ENCODE measurements around the gene MTHFR. TPM values are rescaled to one million over a fixed set of nuclear protein-coding genes. Genes with fewer than 3 reads are reported as not detected.

MTHFR gene
- total RNA-seq, 1 donor from 2014 or later = 18.4 TPM

DNA sequence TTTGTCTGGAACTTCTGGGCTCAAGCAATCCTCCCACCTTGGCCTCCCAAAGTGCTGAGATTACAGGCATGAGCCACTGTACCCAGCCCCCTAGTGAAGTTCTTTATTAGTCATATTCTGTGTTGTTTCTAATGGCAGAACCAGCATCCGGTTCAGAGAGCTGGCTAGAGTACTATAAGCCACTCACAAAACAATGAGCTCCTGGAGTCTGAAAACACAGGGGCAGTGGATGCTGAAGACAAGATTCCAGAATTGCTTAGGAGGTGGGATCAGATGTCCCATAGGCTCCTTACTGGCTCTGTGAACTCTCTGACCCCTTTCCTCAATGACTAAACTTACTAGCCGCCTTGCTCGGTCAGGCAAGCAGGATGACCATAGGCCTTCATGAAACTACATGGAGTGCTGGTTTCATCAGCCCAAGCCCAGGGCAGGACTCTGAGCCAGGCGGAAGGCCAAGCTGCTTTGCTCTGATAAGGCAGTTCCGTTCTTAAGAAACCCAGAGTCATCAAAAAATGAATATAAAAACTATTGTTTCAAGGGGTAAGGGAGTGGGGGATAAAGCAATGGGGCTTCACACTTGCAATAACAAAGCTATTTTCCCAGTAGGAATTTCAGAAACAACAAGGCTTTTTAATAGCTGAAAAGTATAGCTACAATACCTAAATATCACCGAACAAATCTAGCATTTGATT is 8.1 kb downstream of the MTHFR start:
- Mint-ChIP-seq H3K27me3 (no peaks in the 10 kb centered on the region), H3K4me1 (peaks cover 8% of the 10 kb centered on the region), H3K4me3 (no peak overlapping the region), H3K36me3 (ENCODE audit: low read depth) (peaks cover 25% of the 10 kb centered on the region), H3K9me3 (no peaks in the 10 kb centered on the region), H3K27ac (no peak overlapping the region)
- intact Hi-C loops (cut with micrococcal nuclease) = no loop called here
- DNase-seq = no peak

DNA sequence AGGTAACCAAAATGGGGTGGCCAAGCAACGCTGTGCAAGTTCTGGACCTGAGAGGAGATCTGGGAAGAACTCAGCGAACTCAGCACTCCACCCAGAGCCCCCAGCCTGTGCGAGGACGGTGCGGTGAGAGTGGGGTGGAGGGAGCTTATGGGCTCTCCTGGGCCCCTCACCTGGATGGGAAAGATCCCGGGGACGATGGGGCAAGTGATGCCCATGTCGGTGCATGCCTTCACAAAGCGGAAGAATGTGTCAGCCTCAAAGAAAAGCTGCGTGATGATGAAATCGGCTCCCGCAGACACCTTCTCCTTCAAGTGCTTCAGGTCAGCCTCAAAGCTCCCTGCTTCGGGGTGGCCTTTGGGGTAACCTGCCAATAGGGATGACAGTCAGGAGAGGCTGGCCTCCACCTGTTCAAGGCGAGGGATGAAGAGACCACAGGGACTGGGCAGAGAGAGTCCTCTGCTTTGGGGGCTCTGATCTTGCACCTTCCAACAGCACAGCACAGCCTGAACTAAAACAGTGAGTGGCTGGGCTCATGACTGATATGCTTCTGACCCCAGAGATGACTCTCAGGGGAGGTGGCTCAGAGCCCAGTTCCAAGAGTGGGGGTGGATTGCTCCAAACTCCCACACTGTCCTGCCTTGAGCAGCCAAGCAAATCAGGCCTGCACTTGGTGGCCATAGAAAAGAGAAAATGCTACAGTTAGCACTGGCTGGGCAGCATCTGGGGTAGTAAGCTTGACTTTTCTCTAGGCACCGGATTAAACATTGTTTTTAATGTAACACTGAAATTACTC is 9.5 kb downstream of the MTHFR start:
- H3K4me3 Mint-ChIP-seq = no peak overlapping the region
- peaks cover 29% of the 10 kb centered on the region for H3K36me3 Mint-ChIP-seq (ENCODE audit: low read depth)
- H3K9me3 Mint-ChIP-seq = no peaks in the 10 kb centered on the region
- DNase-seq = no peak
- H3K27me3 Mint-ChIP-seq = no peaks in the 10 kb centered on the region
- intact Hi-C loops (cut with micrococcal nuclease) = no loop called here
- H3K4me1 Mint-ChIP-seq = no peaks in the 10 kb centered on the region
- no peak overlapping the region for H3K27ac Mint-ChIP-seq

DNA sequence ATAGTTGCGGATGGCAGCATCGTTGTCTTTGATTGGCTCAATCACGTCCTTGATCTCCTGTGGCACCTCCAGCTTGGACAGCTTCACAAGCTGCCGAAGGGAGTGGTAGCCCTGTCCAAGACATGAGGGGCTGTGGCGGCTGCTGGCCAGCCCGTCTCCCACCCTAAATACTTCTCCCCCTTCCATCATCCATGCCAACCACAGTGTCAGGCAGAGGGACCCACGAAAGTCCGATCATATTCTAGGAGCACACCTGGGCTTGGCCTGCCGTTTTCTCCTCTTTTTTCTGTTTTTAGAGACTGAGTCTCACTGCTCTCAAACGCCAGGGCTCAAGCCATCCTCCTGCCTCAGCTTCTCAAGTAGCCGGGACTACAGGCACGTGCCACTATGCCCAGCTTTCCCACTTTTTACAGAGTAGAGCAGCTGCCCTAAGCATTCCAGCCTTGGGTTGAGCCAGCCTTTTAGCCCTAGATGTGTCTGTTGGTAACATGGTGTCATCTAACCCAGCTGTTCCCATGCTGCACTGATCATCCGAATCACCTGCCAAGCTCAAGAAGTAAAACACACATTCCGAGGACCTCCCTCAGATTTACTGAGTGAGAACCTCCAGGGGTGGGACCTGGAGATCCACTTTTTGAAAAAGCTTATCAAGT is 10.4 kb downstream of the MTHFR start:
- no peaks in the 10 kb centered on the region for H3K4me1 Mint-ChIP-seq
- no peaks in the 10 kb centered on the region for H3K9me3 Mint-ChIP-seq
- H3K27me3 Mint-ChIP-seq = no peaks in the 10 kb centered on the region
- intact Hi-C loops (cut with micrococcal nuclease) = no loop called here
- H3K27ac Mint-ChIP-seq = no peak overlapping the region
- H3K36me3 Mint-ChIP-seq (ENCODE audit: low read depth) = peaks cover 30% of the 10 kb centered on the region
- DNase-seq = no peak
- H3K4me3 Mint-ChIP-seq = no peak overlapping the region

DNA sequence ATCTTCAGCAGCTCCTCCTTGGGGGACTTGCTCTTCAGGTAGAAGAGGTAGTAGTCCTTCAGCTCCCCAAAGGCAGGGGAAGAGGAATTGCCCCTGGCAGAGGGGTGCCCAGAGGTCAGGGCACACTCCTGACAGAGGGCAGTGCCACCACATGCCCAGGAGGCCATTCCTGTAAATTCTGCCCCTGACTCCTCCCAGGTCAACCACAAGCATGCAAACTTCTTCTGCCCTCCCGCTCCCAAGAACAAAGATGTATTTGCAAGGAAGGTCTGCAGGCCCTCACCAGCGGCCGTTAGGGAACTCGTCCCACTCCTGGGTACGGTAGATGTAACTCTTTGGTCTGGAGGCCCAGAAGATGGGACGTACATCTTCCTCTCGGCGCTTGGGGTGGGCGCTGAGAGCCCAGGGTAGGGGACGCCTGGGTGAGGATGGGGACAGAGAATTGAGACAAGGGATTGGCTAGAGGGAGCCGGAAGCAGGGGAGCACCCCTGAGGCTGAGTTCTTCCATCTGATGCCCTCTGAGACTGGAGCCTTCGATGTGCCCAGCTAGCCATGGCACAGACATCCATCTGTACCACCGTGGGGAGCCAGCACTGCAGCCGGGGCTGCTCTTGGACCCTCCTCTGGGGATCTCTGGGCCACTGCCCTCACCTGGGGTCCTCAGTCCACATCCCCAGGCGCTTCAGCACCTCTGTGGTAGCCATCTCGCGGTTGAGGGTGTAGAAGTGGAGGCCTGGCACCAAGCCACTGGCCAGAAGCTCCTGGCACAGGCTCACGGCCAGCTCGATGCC is 11.1 kb downstream of the MTHFR start:
- Mint-ChIP-seq H3K4me1 (no peaks in the 10 kb centered on the region), H3K4me3 (no peak overlapping the region), H3K27ac (no peak overlapping the region), H3K36me3 (ENCODE audit: low read depth) (peaks cover 27% of the 10 kb centered on the region), H3K9me3 (no peaks in the 10 kb centered on the region), H3K27me3 (no peaks in the 10 kb centered on the region)
- DNase-seq = no peak
- intact Hi-C loops (cut with micrococcal nuclease) = no loop called here

DNA sequence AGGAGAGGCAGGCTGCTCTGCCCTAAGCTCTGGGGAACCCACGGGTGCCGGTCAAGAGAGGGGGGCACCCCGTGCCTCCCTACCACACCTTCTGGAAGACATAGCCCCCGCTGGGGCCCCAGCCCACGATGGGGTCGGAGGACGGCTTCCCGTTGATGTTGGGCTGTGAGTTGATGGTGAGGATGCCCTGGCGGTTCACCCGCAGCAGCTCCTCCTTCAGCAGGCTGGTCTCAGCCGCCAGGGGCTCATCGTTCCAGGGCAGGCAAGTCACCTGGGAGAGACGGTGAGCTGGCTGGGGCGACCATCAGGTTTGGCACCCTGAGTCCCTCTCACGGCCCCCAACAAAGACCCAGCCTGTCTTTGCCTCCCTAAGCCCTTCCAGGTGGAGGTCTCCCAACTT is 11.9 kb downstream of the MTHFR start:
- Mint-ChIP-seq H3K27me3 (no peaks in the 10 kb centered on the region), H3K36me3 (ENCODE audit: low read depth) (peaks cover 27% of the 10 kb centered on the region), H3K4me3 (no peak overlapping the region), H3K9me3 (no peaks in the 10 kb centered on the region), H3K27ac (no peak overlapping the region), H3K4me1 (no peaks in the 10 kb centered on the region)
- intact Hi-C loops (cut with micrococcal nuclease) = no loop called here
- DNase-seq = no peak

GRCh38 chr1:11792106-11792505 is 13.7 kb downstream of the MTHFR start:
- Mint-ChIP-seq H3K27me3 (no peaks in the 10 kb centered on the region), H3K9me3 (no peaks in the 10 kb centered on the region), H3K4me1 (no peaks in the 10 kb centered on the region), H3K36me3 (ENCODE audit: low read depth) (peaks cover 27% of the 10 kb centered on the region), H3K27ac (no peak overlapping the region), H3K4me3 (no peak overlapping the region)
- intact Hi-C loops (cut with micrococcal nuclease) = no loop called here
- no peak for DNase-seq

- no peaks in the 10 kb centered on the region for H3K27me3 Mint-ChIP-seq
- H3K4me1 Mint-ChIP-seq = no peaks in the 10 kb centered on the region
- H3K4me3 Mint-ChIP-seq = no peak overlapping the region
- no peak for DNase-seq
- peaks cover 24% of the 10 kb centered on the region for H3K36me3 Mint-ChIP-seq (ENCODE audit: low read depth)
- no peaks in the 10 kb centered on the region for H3K9me3 Mint-ChIP-seq
- no peak overlapping the region for H3K27ac Mint-ChIP-seq
- intact Hi-C loops (cut with micrococcal nuclease) = no loop called here
These were observed 14.7 kb downstream of the MTHFR start for GRCh38 chr1:11790880-11791715.

DNA sequence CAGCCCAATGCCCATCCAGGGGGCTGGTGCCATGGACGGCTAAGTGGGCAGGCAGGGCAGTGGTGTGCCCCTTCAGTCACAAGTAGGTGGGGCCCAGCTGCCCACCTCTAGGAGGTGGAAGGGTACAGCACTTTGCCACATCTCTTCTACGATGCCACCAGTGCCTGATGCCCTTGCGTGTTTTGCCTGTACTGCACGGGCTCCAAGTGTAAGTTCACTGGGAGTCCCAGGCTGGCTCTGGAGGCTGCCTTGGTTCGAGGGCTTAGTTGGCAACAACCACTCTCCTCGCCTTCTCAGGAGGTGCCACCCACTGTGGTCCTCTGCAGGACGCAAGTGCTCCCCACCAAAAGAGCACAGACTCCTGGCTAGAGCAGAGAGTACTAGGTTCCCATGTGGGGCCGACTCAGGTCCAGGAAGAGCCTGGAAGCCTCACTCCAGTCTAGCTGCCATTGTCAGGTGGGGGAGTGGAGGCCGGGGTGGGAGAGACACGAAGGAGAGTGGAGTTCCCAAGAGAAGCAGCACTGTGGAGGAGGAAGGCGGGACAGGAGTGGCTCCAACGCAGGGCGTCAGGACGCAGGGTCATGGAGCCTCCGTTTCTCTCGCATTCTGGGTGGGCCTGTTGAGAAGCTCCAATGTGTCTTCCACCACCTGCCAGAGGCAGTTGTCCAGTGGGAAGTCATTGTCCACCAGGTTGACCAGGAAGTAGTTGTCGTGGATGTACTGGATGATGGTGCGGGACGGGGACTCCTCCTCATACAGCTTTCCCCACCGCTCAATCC is 15.5 kb downstream of the MTHFR start:
- no peak overlapping the region for H3K27ac Mint-ChIP-seq
- peaks cover 17% of the 10 kb centered on the region for H3K36me3 Mint-ChIP-seq (ENCODE audit: low read depth)
- H3K4me3 Mint-ChIP-seq = no peak overlapping the region
- DNase-seq = no peak
- no peaks in the 10 kb centered on the region for H3K9me3 Mint-ChIP-seq
- intact Hi-C loops (cut with micrococcal nuclease) = no loop called here
- H3K27me3 Mint-ChIP-seq = no peaks in the 10 kb centered on the region
- H3K4me1 Mint-ChIP-seq = peaks cover 2% of the 10 kb centered on the region

DNA sequence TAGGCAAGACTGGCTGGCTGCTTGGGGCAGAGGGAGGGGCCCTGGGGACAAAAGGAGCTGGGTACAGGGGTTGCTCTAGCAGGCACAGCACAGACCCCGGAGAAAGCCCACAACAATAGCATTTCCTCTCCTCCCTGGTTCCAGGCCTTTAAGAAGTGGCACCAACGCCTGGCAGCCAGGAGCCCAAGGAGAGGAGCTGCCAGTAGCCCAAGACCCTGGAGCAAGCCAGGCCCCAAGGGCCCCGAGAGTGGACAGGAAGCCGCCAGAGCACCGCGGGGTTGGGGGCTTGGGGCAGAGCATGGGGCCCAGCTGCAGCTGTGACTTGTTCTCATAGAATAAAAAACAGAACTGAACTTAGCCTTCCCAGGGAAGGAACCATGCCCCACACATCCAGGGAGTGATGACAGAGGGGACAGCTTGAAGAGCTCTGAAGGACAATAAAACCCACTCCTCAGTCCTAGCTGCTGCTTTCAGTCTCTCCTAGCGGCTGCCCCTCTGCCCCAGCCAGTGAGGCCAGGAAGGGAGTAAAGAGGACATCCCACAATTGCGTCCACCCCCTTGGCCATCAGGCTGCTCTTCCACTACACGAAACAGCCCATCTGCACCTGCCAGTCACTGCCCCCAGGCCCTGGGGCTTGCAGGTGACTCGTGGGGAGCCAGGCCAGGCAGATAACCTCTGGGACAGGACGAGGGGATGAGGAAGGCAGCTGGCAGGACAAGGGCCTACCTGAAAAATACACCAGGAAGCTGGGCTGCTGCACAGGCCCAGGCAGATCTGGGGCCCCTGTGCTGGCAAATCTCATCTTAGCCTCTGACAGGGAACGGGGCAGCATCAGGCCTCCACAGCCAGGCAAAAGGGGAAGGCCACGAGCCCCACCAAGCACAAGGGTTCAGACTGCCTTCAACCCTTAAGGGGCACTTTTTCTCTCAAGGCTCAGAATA is 16.4 kb downstream of the MTHFR start:
- H3K36me3 Mint-ChIP-seq (ENCODE audit: low read depth) = peaks cover 12% of the 10 kb centered on the region
- H3K4me1 Mint-ChIP-seq = peaks cover 2% of the 10 kb centered on the region
- no peaks in the 10 kb centered on the region for H3K27me3 Mint-ChIP-seq
- no peak overlapping the region for H3K4me3 Mint-ChIP-seq
- no peak for DNase-seq
- H3K27ac Mint-ChIP-seq = no peak overlapping the region
- intact Hi-C loops (cut with micrococcal nuclease) = no loop called here
- H3K9me3 Mint-ChIP-seq = no peaks in the 10 kb centered on the region

GRCh38 chr1:11788549-11789053 is 17.2 kb downstream of the MTHFR start:
- no peak for DNase-seq
- Mint-ChIP-seq H3K27me3 (no peaks in the 10 kb centered on the region), H3K9me3 (no peaks in the 10 kb centered on the region), H3K4me3 (no peak overlapping the region), H3K36me3 (ENCODE audit: low read depth) (peaks cover 10% of the 10 kb centered on the region), H3K4me1 (peaks cover 2% of the 10 kb centered on the region), H3K27ac (no peak overlapping the region)
- intact Hi-C loops (cut with micrococcal nuclease) = no loop called here

- Mint-ChIP-seq H3K9me3 (no peaks in the 10 kb centered on the region), H3K27me3 (no peaks in the 10 kb centered on the region), H3K36me3 (ENCODE audit: low read depth) (peaks cover 10% of the 10 kb centered on the region), H3K4me3 (no peak overlapping the region), H3K4me1 (peaks cover 2% of the 10 kb centered on the region), H3K27ac (no peak overlapping the region)
- DNase-seq = no peak
- intact Hi-C loops (cut with micrococcal nuclease) = no loop called here
These were observed 17.8 kb downstream of the MTHFR start for GRCh38 chr1:11787804-11788436.
